HG03469 (cell line): Measurements from ENCODE around the gene CCL1.
"Not testable (repeated sequence)": the region's sequence is repeated elsewhere in the genome, so short reads cannot be mapped to it uniquely, and the experiment has no call there.

Experiments
- ATAC-seq: cut with Tn5 transposase; IDR thresholded peaks from one replicate; pipeline ENCODE4 v1.9.1; 2021; ENCODE audit warnings: mild to moderate bottlenecking, moderate library complexity, moderate number of reproducible peaks; ENCODE audit not compliant: unreplicated experiment

CCL1 gene

GRCh38 chr17:34361478-34362061 is 1.5 kb downstream of the CCL1 start:
- ATAC-seq = peak; percentile 72

DNA sequence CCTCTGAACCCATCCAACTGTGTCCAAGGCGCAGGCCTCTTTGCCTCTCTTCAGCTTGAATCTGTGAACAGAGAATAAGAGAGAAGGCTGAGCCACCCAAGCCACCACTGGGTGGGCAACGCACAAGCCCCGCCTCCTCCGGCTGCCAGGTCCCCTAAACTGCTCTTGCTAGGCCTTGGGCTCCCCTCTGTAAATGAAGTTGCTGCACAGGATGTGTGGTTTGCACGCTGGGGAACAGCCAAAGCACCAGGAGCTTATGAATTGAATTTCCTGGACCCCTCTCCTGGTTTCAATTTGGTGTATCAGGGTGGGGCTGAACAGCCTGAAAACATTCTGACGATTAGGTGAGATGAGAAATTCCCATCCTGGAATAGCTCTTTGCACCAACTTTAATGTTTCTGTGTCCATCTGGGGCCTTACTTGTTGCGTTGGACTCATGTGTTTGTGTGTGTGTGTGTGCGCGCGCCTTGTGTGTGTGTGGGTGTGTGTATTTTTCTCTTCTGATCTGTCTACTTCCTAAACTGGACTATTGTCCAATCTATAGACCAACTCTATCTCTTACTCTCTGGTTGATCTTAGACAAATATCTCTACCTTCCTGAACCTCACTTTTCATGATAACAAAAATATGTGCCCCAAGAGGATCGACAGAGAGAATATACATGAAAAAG is 2.3 kb downstream of the CCL1 start:
- ATAC-seq = no peak

DNA sequence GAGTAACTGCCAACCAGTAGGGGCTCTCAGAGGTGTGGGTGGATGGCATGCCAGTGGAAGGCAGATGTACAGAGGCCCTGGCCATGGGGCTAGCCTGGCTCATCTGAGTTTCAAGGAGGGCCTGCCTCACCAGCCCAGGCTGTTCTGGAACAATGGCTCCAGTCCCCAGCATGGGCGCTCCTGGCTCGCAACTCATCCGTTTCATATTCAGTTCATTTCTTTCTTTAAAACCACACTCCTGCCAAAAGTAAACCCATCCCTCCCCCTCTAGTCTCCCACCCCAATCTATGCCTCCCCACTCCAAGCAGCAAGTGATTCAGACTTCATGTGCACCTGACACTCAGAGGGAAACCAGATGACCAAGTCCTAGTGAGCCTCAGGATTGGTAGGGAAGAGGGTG is 4.4 kb downstream of the CCL1 start:
- no peak for ATAC-seq

- no peak for ATAC-seq
Observed at GRCh38 chr17:34357398-34357797, 5.6 kb downstream of the CCL1 start.

DNA sequence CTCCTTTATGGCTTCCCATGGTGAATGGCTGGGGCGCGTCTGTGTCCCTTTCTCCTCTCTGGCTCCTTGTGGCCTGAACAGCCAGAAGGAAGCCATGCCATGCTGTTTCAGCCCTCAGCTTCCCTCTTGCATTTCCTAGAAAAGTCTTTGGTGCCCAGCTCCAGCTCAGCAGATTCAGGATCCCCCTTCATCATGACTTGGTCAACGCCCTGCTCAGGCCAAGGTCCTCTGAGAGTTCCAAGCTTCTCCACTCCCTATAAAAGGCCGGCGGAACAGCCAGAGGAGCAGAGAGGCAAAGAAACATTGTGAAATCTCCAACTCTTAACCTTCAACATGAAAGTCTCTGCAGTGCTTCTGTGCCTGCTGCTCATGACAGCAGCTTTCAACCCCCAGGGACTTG is 6.8 kb downstream of the CCL1 start, which contains the start of gene CCL13:
CCL13 (plus strand) TSS at position 287 of the 400 bp plus-strand sequence; CDS start at position 334, 47 bp downstream.
- no peak for ATAC-seq

GRCh38 chr17:34354637-34355036 is 8.4 kb downstream of the CCL1 start:
- no peak for ATAC-seq

- ATAC-seq = no peak
Observed at GRCh38 chr17:34352191-34352590, 10.8 kb downstream of the CCL1 start.

GRCh38 chr17:34351096-34351495 is 11.9 kb downstream of the CCL1 start:
- no peak for ATAC-seq

DNA sequence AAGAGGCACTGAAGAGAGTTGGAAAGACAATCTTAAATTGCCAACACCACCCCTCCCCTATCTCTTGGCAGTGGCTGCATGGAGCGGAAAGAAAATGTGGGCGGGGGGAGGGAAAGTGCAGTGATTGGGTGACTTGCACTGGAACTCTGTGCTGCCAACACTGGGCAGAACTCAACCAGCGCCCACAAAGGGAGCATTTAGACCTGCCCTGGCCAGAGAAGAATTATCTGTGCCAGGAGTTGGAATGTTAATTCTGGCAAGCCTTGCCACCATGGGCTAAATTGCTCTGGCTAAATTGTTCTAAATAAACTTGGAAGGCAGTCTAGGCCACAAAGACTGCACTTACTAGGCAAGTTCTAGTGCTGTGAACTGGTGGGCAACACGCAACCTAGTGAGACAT is 13.3 kb downstream of the CCL1 start:
- ATAC-seq = no peak

DNA sequence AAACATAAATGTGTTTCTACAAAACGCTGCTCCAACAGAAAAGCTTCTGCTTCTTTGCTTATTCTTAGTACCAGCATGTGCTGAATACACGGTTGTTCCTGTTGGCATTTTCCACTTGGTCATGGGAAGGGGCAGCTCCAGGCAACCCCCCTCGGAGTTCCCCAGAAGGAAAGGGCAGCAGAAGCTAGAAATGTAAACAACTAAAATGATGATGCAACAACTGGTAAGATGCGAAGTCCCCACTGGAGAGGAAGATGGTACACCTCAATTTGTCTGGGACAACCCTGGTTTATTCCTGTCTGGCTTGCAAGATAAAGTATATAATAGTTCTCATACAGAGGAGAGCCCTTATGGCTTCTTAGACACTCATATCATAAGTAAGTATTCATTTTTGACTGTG is 16.0 kb downstream of the CCL1 start:
- no peak for ATAC-seq

GRCh38 chr17:34341916-34342315 is 21.1 kb downstream of the CCL1 start:
- no peak for ATAC-seq

- ATAC-seq = no peak
Observed at GRCh38 chr17:34339138-34339770, 23.8 kb downstream of the CCL1 start.

- ATAC-seq = no peak
Observed at GRCh38 chr17:34337701-34338100, 25.3 kb downstream of the CCL1 start.

DNA sequence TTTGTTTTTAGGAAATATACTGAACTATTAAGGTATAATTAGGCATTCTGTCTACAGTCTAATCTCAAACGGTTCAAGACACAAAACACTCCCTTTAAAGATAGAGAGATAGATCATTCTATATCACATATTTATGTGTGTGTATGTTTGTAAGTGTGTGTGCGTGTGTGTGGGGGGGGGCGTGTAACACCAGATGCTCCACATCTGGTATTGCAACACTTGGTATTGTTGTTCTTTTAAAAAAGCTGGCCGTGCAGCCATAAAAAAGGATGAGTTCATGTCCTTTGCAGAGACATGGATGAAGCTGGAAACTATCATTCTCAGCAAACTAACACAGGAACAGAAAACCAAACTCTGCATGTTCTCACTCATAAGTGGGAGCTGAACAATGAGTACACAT is 35.5 kb downstream of the CCL1 start:
- not testable (repeated sequence) for ATAC-seq

GRCh38 chr17:34321964-34322363 is 41.1 kb downstream of the CCL1 start:
- ATAC-seq = no peak

GRCh38 chr17:34319039-34319483 is 44.0 kb downstream of the CCL1 start, which contains the start of gene CCL8:
TSS of gene CCL8 (plus strand) at chr17:34319435. CDS start at chr17:34319502, 67 bp downstream.
- ATAC-seq = no peak

DNA sequence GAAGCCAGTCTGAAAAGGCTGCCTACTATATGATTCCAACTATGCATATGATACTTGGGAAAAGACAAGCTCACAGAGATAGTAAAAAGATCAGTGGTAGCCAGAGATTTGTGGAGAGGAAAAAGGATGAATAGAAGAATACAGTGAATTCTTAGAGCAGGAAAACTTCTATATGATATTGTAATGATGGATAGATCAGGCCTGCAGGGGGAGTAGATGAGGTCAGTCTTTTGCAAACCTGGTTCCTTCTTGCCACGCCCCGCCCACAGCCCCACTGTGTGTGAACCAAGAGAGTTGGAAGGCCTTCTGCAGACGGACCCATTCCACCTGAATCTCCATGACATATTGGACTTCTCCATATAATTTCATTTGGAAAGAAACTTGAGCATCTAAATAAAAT is 44.6 kb downstream of the CCL1 start:
- ATAC-seq = no peak

DNA sequence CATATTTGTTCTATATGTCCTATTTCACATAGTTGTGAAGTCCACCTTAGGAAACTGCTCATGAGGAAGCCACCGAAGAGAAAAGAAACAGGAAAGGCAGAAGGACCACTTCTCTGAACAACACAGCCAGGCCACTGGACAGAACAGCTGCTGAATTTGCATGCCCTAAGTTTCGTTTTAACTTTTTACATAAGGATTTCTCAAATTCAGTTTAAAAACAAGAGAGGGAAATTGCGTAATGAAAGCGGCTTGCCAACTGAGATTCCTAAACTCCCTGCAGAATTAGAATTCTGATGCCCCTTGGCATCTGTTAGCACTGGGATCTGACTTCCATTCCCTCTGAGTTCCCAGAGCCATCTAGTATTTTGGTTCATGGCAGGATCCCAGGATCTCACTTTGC is 48.8 kb downstream of the CCL1 start:
- ATAC-seq = no peak

- ATAC-seq = no peak
Observed at GRCh38 chr17:34313164-34313563, 49.9 kb downstream of the CCL1 start.

GRCh38 chr17:34312080-34312479 is 51.0 kb downstream of the CCL1 start:
- no peak for ATAC-seq

DNA sequence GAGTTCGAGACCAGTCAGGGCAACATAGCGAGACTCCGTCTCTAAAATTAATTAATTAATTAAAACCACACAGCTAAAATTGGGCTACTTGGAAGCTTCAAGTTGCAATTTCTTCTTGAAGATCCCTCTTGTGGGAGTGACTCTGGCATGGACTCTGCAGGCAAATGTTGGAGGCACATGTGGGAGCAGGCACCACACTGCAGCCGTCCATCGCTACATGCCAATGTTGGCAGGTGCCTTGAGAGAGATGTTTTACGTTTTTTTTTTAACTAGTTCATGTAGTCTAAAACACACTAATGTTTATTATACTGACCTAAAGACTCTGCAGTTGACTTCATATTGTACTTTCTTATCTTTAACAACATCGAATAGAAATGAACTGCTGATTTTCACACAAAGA is 51.7 kb downstream of the CCL1 start:
- no peak for ATAC-seq
